ENCODE data around the gene FREY1.

FREY1 gene

GRCh38 chr11:45919806-45920530, 12.9 kb upstream of the FREY1 start:
- H3K36me3 ChIP-seq (replicated peaks), result peaks cover 5% of the 10 kb centered on the region
- no peak overlapping the region for H3K27ac ChIP-seq
- peaks cover 32% of the 10 kb centered on the region for H3K27me3 ChIP-seq (replicated peaks)
- TF ChIP-seq, protein P1, sequence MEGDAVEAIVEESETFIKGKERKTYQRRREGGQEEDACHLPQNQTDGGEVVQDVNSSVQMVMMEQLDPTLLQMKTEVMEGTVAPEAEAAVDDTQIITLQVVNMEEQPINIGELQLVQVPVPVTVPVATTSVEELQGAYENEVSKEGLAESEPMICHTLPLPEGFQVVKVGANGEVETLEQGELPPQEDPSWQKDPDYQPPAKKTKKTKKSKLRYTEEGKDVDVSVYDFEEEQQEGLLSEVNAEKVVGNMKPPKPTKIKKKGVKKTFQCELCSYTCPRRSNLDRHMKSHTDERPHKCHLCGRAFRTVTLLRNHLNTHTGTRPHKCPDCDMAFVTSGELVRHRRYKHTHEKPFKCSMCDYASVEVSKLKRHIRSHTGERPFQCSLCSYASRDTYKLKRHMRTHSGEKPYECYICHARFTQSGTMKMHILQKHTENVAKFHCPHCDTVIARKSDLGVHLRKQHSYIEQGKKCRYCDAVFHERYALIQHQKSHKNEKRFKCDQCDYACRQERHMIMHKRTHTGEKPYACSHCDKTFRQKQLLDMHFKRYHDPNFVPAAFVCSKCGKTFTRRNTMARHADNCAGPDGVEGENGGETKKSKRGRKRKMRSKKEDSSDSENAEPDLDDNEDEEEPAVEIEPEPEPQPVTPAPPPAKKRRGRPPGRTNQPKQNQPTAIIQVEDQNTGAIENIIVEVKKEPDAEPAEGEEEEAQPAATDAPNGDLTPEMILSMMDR (IDR thresholded peaks at IDR 0.05; ENCODE audit: low read depth, low read length, missing control alignments), result no peak
- DNase-seq, result no peak
- H3K4me3 ChIP-seq (ENCODE audit: low read depth, low read length), result no peak overlapping the region
- in situ Hi-C loops (cut with HindIII; ENCODE audit: low pct_ligation_motif_present, low sequenced_read_pairs), result no loop called here

GRCh38 chr11:45918962-45919675, 12.0 kb upstream of the FREY1 start:
- no peak overlapping the region for H3K27ac ChIP-seq
- H3K4me3 ChIP-seq (ENCODE audit: low read depth, low read length), result peak overlapping the region; percentile 96
- peaks cover 11% of the 10 kb centered on the region for H3K36me3 ChIP-seq (replicated peaks)
- H3K27me3 ChIP-seq (replicated peaks), result peaks cover 26% of the 10 kb centered on the region
- no peak for DNase-seq
- in situ Hi-C loops (cut with HindIII; ENCODE audit: low pct_ligation_motif_present, low sequenced_read_pairs), result no loop called here
- TF ChIP-seq, protein P1 (IDR thresholded peaks at IDR 0.05; ENCODE audit: low read depth, low read length, missing control alignments), result no peak

DNA sequence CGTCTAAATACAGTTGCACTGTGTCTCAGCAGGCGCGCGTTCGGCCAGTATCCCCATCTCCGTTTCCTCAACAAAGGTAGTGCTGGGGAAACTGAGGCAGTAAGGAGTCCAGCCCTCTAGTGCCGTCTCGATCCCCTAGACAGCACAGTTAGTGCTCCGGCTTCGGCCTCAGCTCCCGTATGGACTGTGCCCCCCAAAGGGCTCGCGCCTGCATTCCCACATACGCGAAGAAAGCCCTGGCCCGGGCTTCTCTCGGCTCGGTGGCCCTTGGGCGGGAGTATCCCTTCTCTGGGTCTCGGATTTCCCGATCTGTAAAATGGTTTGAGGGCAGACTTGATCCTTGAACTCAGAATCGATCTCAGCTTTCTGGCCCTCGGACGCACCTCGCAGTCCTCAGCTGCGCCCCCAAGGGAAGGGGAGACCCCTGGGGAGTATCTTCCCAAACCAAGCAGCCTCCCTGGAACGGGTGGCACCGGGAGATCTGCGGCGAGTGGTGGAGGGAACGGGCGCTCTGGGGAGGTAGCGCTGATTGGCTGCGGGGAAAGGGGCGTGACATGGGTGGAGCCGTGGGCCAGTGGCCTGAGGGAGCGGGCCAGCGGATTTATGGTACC, 11.4 kb upstream of the FREY1 start:
- Histone ChIP-seq H3K27me3 (replicated peaks) (peaks cover 21% of the 10 kb centered on the region), H3K4me3 (ENCODE audit: low read depth, low read length) (peak overlapping the region; percentile 96), H3K36me3 (replicated peaks) (peaks cover 16% of the 10 kb centered on the region), H3K27ac (peak overlapping the region; percentile 16)
- peak; percentile 62 for DNase-seq
- in situ Hi-C loops (cut with HindIII; ENCODE audit: low pct_ligation_motif_present, low sequenced_read_pairs), result no loop called here
- TF ChIP-seq, protein P1 (IDR thresholded peaks at IDR 0.05; ENCODE audit: low read depth, low read length, missing control alignments), result no peak

- Histone ChIP-seq H3K36me3 (replicated peaks) (peaks cover 20% of the 10 kb centered on the region), H3K27me3 (replicated peaks) (peaks cover 15% of the 10 kb centered on the region), H3K27ac (peak within 1 kb of the TSS; percentile 51), H3K4me3 (ENCODE audit: low read depth, low read length) (peak within 1 kb of the TSS; percentile 96)
- in situ Hi-C loops (cut with HindIII; ENCODE audit: low pct_ligation_motif_present, low sequenced_read_pairs), result no loop called here
- TF ChIP-seq, protein P1 (IDR thresholded peaks at IDR 0.05; ENCODE audit: low read depth, low read length, missing control alignments), result no peak
- DNase-seq, result peak; percentile 99
Observed at GRCh38 chr11:45917623-45918330, 10.7 kb upstream of the FREY1 start, which contains the start of gene PEX16. Gene PEX16 (minus strand): TSS chr11:45917877. CDS start chr11:45917811, 66 bp downstream.

DNA sequence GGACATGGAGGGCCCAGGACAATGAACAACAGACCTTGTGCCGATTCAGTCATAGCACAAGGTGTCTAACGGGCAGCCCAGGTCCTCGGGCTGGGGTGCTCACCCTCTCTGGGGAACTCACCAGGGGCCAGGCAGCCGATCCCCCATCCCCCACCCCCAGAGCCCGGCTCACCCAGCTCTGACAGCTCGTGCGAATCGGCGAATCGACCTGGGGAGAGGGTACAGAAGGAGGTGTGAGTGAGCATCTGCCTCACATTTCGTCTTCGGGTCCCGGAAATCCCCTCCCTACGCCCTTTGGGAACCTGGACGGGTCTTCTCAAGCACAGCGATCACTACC, 10.2 kb upstream of the FREY1 start:
- H3K36me3 ChIP-seq (replicated peaks), result peaks cover 23% of the 10 kb centered on the region
- TF ChIP-seq, protein P1 (IDR thresholded peaks at IDR 0.05; ENCODE audit: low read depth, low read length, missing control alignments), result no peak
- H3K4me3 ChIP-seq (ENCODE audit: low read depth, low read length), result peak overlapping the region; percentile 96
- no peak for DNase-seq
- H3K27ac ChIP-seq, result peak overlapping the region; percentile 51
- peaks cover 10% of the 10 kb centered on the region for H3K27me3 ChIP-seq (replicated peaks)
- in situ Hi-C loops (cut with HindIII; ENCODE audit: low pct_ligation_motif_present, low sequenced_read_pairs), result no loop called here

Data from brain microvascular endothelial cell (primary cell).